ENCODE measurements around the gene VSIG4.
"Not testable (repeated sequence)": the region's sequence is repeated elsewhere in the genome, so short reads cannot be mapped to it uniquely, and the experiment has no call there.

Gene VSIG4

GRCh38 chrX:66039944-66040343, at the start of gene VSIG4:
TSS of gene VSIG4 (minus strand) at chrX:66040080. CDS start at chrX:66039998, 82 bp downstream.
- in situ Hi-C loops (cut with HindIII; ENCODE audit: low pct_unique_long_range_greater_than_20kb, low sequenced_read_pairs) = no loop called here
- no peak for DNase-seq (ENCODE audit: low read depth in 1 of 2, low spot score in 1 of 2)
- TF ChIP-seq JUND (IDR thresholded peaks at IDR 0.05; ENCODE audit: low read depth) = no peak

- no peak for DNase-seq (ENCODE audit: low read depth in 1 of 2, low spot score in 1 of 2)
- TF ChIP-seq JUND (IDR thresholded peaks at IDR 0.05; ENCODE audit: low read depth) = no peak
- in situ Hi-C loops (cut with HindIII; ENCODE audit: low pct_unique_long_range_greater_than_20kb, low sequenced_read_pairs) = no loop called here
Measured at GRCh38 chrX:66076801-66077200, 36.9 kb upstream of the VSIG4 start.

- in situ Hi-C loops (cut with HindIII; ENCODE audit: low pct_unique_long_range_greater_than_20kb, low sequenced_read_pairs) = no loop called here
- TF ChIP-seq JUND (IDR thresholded peaks at IDR 0.05; ENCODE audit: low read depth) = no peak
- DNase-seq (ENCODE audit: low read depth in 1 of 2, low spot score in 1 of 2) = no peak
Measured at GRCh38 chrX:66074920-66075879, 35.3 kb upstream of the VSIG4 start.

- in situ Hi-C loops (cut with HindIII; ENCODE audit: low pct_unique_long_range_greater_than_20kb, low sequenced_read_pairs) = no loop called here
- DNase-seq (ENCODE audit: low read depth in 1 of 2, low spot score in 1 of 2) = no peak
- no peak for TF ChIP-seq JUND (IDR thresholded peaks at IDR 0.05; ENCODE audit: low read depth)
Measured at GRCh38 chrX:66071126-66071525, 31.2 kb upstream of the VSIG4 start.

GRCh38 chrX:66064261-66064660, 24.4 kb upstream of the VSIG4 start:
- DNase-seq (ENCODE audit: low read depth in 1 of 2, low spot score in 1 of 2) = no peak
- TF ChIP-seq JUND (IDR thresholded peaks at IDR 0.05; ENCODE audit: low read depth) = no peak
- in situ Hi-C loops (cut with HindIII; ENCODE audit: low pct_unique_long_range_greater_than_20kb, low sequenced_read_pairs) = no loop called here

GRCh38 chrX:66057019-66057418, 17.1 kb upstream of the VSIG4 start:
- DNase-seq (ENCODE audit: low read depth in 1 of 2, low spot score in 1 of 2); in situ Hi-C loops (cut with HindIII; ENCODE audit: low pct_unique_long_range_greater_than_20kb, low sequenced_read_pairs): not testable (repeated sequence)

- no peak for TF ChIP-seq JUND (IDR thresholded peaks at IDR 0.05; ENCODE audit: low read depth)
- in situ Hi-C loops (cut with HindIII; ENCODE audit: low pct_unique_long_range_greater_than_20kb, low sequenced_read_pairs) = no loop called here
- no peak for DNase-seq (ENCODE audit: low read depth in 1 of 2, low spot score in 1 of 2)
Measured at GRCh38 chrX:66054978-66055377, 15.1 kb upstream of the VSIG4 start.

- in situ Hi-C loops (cut with HindIII; ENCODE audit: low pct_unique_long_range_greater_than_20kb, low sequenced_read_pairs) = no loop called here
- no peak for TF ChIP-seq JUND (IDR thresholded peaks at IDR 0.05; ENCODE audit: low read depth)
- no peak for DNase-seq (ENCODE audit: low read depth in 1 of 2, low spot score in 1 of 2)
Measured at GRCh38 chrX:66053414-66053813, 13.5 kb upstream of the VSIG4 start.

- in situ Hi-C loops (cut with HindIII; ENCODE audit: low pct_unique_long_range_greater_than_20kb, low sequenced_read_pairs) = no loop called here
- no peak for TF ChIP-seq JUND (IDR thresholded peaks at IDR 0.05; ENCODE audit: low read depth)
- DNase-seq (ENCODE audit: low read depth in 1 of 2, low spot score in 1 of 2) = no peak
Measured at GRCh38 chrX:66051980-66052379, 12.1 kb upstream of the VSIG4 start.

GRCh38 chrX:66050140-66050569, 10.3 kb upstream of the VSIG4 start:
- no peak for DNase-seq (ENCODE audit: low read depth in 1 of 2, low spot score in 1 of 2)
- in situ Hi-C loops (cut with HindIII; ENCODE audit: low pct_unique_long_range_greater_than_20kb, low sequenced_read_pairs) = no loop called here
- no peak for TF ChIP-seq JUND (IDR thresholded peaks at IDR 0.05; ENCODE audit: low read depth)

- DNase-seq (ENCODE audit: low read depth in 1 of 2, low spot score in 1 of 2) = no peak
- in situ Hi-C loops (cut with HindIII; ENCODE audit: low pct_unique_long_range_greater_than_20kb, low sequenced_read_pairs) = no loop called here
- TF ChIP-seq JUND (IDR thresholded peaks at IDR 0.05; ENCODE audit: low read depth) = no peak
Measured at GRCh38 chrX:66049056-66049455, 9.2 kb upstream of the VSIG4 start.

- in situ Hi-C loops (cut with HindIII; ENCODE audit: low pct_unique_long_range_greater_than_20kb, low sequenced_read_pairs) = no loop called here
- TF ChIP-seq JUND (IDR thresholded peaks at IDR 0.05; ENCODE audit: low read depth) = no peak
- DNase-seq (ENCODE audit: low read depth in 1 of 2, low spot score in 1 of 2) = no peak
Measured at GRCh38 chrX:66046612-66047235, 6.8 kb upstream of the VSIG4 start.

- no peak for TF ChIP-seq JUND (IDR thresholded peaks at IDR 0.05; ENCODE audit: low read depth)
- DNase-seq (ENCODE audit: low read depth in 1 of 2, low spot score in 1 of 2) = no peak
- in situ Hi-C loops (cut with HindIII; ENCODE audit: low pct_unique_long_range_greater_than_20kb, low sequenced_read_pairs) = no loop called here
Measured at GRCh38 chrX:66045894-66046293, 6.0 kb upstream of the VSIG4 start.
